Stimulated activated CD4-positive, alpha-beta T cell treated with anti-CD3 and anti-CD28 coated beads, Interleukin-4, amount 100 ng/mL, for 48 hours (primary cell): ENCODE data around the gene RAD51B.
"Not testable (repeated sequence)": the region's sequence is repeated elsewhere in the genome, so short reads cannot be mapped to it uniquely, and the experiment has no call there.

Source experiments
- DNase-seq, 2 donors: peaks; one replicate each; pipeline ENCODE4 v3.0.0-alpha.2; 2020; ENCODE audit warnings: low read depth in 2 of 2

Gene RAD51B

GRCh38 chr14:68645371-68645770 lies 825.8 kb downstream of the RAD51B start:
- no peak for DNase-seq

DNA sequence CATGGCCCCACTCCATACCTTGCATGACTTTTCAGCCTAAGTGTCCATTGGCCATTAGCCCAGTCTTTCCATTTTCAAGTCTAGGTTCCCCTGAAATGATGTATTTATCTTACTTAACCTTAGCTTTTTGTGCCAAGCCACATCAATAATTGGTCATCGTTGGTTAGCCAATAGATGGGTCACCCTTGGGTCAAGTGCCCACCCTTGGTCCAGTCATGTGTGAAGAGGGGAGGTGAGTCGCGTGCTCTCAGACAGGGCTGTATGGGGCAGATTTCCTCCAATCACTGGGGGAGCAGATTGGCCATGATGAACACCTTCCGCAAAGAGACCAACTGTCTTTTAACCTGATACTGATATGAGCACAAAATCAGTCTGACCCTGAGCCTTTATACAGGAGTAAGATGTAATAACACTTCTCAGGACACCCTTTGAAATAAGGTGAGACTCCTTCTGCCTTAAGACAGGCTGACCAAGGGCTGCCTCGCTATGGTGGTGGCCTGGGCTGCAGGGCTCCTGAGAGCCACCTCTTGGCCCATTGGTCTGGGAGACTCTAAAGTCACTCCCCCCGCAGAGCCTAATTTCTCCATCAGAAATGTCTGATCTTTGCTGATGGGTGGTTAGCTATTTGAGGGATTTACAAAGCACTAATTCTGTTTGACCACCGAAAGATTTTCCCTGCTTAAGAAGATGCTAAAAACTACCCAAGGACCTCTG lies 830.1 kb downstream of the RAD51B start:
- no peak for DNase-seq

GRCh38 chr14:68650404-68650994 lies 830.9 kb downstream of the RAD51B start:
- DNase-seq = no peak

GRCh38 chr14:68651075-68651474 lies 831.5 kb downstream of the RAD51B start:
- no peak for DNase-seq

DNA sequence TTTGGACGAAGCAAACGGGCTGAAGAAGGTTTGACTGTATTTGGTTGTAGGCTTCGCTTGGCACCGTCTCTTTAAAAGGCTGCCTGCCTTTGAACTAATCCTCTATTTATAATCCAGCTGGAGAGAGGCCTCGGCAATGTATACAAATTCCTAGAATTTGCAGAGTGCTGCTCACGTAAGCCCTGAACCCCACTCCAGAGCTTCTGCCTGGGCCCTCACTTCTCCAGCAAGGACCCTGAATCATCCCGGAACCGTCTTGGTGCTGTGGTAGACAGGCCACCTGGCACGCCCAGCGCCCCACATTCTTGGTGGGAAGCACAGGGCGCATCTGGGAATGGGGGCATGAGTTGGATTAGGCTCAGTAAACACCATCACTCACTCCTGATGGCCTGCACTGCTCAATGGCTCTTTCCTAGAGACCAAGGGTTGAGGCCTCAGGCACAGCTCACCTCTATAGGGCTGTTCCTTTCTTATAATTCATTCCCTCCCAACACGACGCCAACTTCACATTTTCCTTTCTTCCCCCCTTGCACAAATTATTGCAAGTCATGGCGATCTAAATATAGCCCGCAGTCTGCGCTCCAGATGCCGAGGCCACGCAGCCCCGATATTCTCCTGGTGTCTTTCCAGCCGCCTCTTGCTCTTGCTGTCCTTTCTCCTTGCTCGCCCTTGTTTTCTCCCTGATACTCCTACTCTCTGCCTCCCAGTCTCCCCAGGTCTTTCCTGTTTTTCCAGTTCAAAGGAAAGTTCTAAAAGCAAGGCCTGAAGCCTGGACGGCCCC lies 832.3 kb downstream of the RAD51B start:
- DNase-seq = no peak

- no peak for DNase-seq
Observed at GRCh38 chr14:68652433-68652690, 832.8 kb downstream of the RAD51B start.

DNA sequence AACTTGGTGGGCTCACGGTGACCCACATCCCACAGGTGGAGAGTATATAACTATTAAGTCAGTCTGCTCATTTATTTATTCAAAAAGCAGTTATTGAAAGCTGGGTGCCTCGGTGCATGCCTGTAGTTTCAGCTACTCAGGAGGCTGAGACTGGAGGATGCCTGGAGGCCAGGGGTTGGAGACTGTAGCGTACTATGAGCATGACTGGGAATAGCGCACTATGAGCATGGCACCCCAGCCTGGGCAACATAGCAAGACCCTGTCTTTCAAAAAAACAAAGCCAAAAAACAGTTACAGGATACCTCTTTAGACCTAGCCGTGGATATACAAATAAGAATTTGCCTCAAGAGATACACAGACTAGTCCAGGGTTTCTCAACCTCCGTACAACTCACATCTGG lies 833.5 kb downstream of the RAD51B start:
- no peak for DNase-seq

DNA sequence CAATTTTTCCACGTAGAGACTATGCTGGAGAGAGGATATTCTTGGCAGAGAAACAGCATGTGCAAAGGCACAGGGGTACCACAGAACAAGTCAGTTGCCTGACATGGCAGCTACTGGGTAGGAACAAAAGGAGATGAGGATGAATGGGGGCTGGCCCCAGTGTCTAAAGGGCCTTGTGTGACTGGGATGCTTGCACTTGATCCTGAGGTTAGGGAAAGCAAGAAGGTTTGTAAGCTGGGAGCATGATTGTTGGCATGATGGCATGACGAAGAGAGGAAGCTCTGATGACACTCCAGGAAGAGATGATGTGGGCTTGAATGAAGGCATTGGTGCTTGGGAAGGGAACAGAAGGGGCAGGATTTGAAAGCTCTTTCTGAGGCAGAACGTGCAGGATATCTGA lies 834.2 kb downstream of the RAD51B start:
- no peak for DNase-seq

GRCh38 chr14:68654471-68654941 lies 834.9 kb downstream of the RAD51B start:
- DNase-seq = no peak

- no peak for DNase-seq
Observed at GRCh38 chr14:68655021-68655831, 835.6 kb downstream of the RAD51B start.

- no peak for DNase-seq
Observed at GRCh38 chr14:68655911-68656316, 836.3 kb downstream of the RAD51B start.

GRCh38 chr14:68656452-68656851 lies 836.9 kb downstream of the RAD51B start:
- no peak for DNase-seq

- DNase-seq = no peak
Observed at GRCh38 chr14:68657300-68658028, 837.9 kb downstream of the RAD51B start.

GRCh38 chr14:68658029-68658509 lies 838.5 kb downstream of the RAD51B start:
- no peak for DNase-seq

DNA sequence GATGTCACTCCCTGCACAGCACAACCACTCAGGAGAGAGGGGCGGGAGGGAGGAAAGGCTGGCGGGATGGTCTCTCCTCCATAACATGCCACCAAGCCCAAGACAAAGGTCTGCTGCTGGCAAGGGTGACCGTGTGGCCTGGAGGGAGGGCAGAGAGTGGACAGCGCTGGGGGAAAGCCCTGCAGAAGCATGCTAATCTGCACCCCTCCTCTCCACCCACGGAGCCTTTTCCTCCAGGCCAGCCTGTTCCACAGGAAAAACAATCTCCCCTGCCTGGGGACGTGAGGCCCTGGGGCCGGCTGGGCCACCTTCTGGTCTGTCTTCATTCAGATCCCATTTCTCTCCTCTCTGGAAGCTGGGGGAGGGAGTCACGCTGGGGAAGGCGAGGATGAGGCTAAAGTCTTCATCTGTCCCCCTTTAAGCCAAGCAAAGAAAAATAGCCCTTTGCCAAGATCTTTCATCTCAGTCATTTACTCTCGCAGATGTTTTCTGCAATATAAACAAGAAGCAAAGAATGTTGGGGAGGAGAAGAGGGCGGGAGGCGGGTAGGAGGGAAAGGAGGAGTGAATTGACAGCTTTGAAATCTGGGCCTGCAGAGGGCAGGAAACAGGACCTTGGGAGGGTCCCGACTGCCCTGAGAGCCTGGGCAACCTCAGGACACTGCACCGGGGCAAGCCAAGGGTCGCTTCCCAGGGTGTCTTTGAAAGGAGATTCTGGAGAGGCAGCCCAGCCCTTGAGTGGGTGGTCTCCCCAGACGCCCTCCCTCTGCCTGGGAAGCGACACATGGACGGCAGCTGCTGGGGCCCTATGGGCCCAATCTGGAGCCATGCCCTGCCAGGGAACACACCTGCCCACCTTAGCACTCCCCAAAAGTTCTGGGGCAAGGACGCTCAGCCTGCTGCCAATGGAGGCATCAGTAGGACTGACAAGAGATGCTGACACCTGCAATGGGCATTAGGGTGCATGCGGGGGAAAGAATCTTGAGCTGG lies 839.7 kb downstream of the RAD51B start:
- DNase-seq = no peak

GRCh38 chr14:68660495-68660894 lies 840.9 kb downstream of the RAD51B start:
- no peak for DNase-seq

- no peak for DNase-seq
Observed at GRCh38 chr14:68661226-68662225, 841.9 kb downstream of the RAD51B start.

GRCh38 chr14:68662392-68662791 lies 842.8 kb downstream of the RAD51B start:
- DNase-seq = no peak

- DNase-seq = not testable (repeated sequence)
Observed at GRCh38 chr14:68662826-68663225, 843.2 kb downstream of the RAD51B start.
